Measurements from ENCODE around the gene MORN2. TPM values are rescaled to one million over a fixed set of nuclear protein-coding genes. Genes with fewer than 3 reads are reported as not detected.

Gene MORN2
- total and polyA plus RNA-seq, 7 donors: 8.2 to 35.3 (median 18.9) TPM

- Histone ChIP-seq H3K27ac (no peak overlapping the region), H3K4me1 (no peaks in the 10 kb centered on the region), H3K27me3 (ENCODE audit: insufficient read depth in 3 of 3, low read length in 2 of 3) (no peaks in the 10 kb centered on the region), H3K36me3 (ENCODE audit: insufficient read depth in 1 of 2, low read depth in 1 of 2) (peaks cover 9 to 92% of the 10 kb centered on the region in 2 donors), H3K9me3 (no peaks in the 10 kb centered on the region), H3K4me3 (no peak overlapping the region)
- intact Hi-C loops (cut with DNase I): no loop called here
- TF ChIP-seq CTCF (IDR thresholded peaks at IDR 0.05): no peak
- ATAC-seq (no peak), DNase-seq (no peak)
- 89 to 90% (median 90%) methylated on average over 3 of the region's 3 CpGs for WGBS, 3 donors
Measured at GRCh38 chr2:38850045-38850444, 25.7 kb upstream of the MORN2 start.

- Histone ChIP-seq H3K27me3 (ENCODE audit: insufficient read depth in 3 of 3, low read length in 2 of 3) (no peaks in the 10 kb centered on the region), H3K27ac (no peak overlapping the region), H3K4me3 (no peak overlapping the region), H3K4me1 (no peaks in the 10 kb centered on the region), H3K36me3 (ENCODE audit: insufficient read depth in 1 of 2, low read depth in 1 of 2) (peaks cover 15 to 95% of the 10 kb centered on the region in 2 donors), H3K9me3 (no peaks in the 10 kb centered on the region)
- TF ChIP-seq CTCF (IDR thresholded peaks at IDR 0.05): no peak
- ATAC-seq (no peak), DNase-seq (no peak)
- intact Hi-C loops (cut with DNase I): no loop called here
- 85 to 99% (median 98%) methylated on average over 1 of the region's 1 CpG for WGBS, 3 donors
Measured at GRCh38 chr2:38856165-38856564, 19.6 kb upstream of the MORN2 start.

- ATAC-seq: no peak
- no peak for DNase-seq
- peaks cover 16 to 71% of the 10 kb centered on the region in 2 donors for H3K36me3 ChIP-seq (ENCODE audit: insufficient read depth in 1 of 2, low read depth in 1 of 2)
- H3K27me3 ChIP-seq (ENCODE audit: insufficient read depth in 3 of 3, low read length in 2 of 3): no peaks in the 10 kb centered on the region
- intact Hi-C loops (cut with DNase I): no loop called here
- no peak for TF ChIP-seq CTCF (IDR thresholded peaks at IDR 0.05)
- no peaks in the 10 kb centered on the region for H3K9me3 ChIP-seq
- H3K4me3 ChIP-seq: no peak overlapping the region
- no peak overlapping the region for H3K27ac ChIP-seq
- H3K4me1 ChIP-seq: no peaks in the 10 kb centered on the region
Measured at GRCh38 chr2:38862476-38862875, 13.3 kb upstream of the MORN2 start.

GRCh38 chr2:38863061-38863695 is 12.6 kb upstream of the MORN2 start:
- DNase-seq (no peak), ATAC-seq (no peak)
- 93 to 97% (median 96%) methylated on average over 2 of the region's 2 CpGs for whole genome bisulfite sequencing, 3 donors
- H3K4me1 ChIP-seq: no peaks in the 10 kb centered on the region
- intact Hi-C loops (cut with DNase I): no loop called here
- H3K27ac ChIP-seq: no peak overlapping the region
- no peak for TF ChIP-seq CTCF (IDR thresholded peaks at IDR 0.05)
- no peaks in the 10 kb centered on the region for H3K9me3 ChIP-seq
- H3K36me3 ChIP-seq (ENCODE audit: insufficient read depth in 1 of 2, low read depth in 1 of 2): peaks cover 16 to 69% of the 10 kb centered on the region in 2 donors
- H3K27me3 ChIP-seq (ENCODE audit: insufficient read depth in 3 of 3, low read length in 2 of 3): no peaks in the 10 kb centered on the region
- H3K4me3 ChIP-seq: no peak overlapping the region
